ENCODE data around the gene PBX2.

DNA sequence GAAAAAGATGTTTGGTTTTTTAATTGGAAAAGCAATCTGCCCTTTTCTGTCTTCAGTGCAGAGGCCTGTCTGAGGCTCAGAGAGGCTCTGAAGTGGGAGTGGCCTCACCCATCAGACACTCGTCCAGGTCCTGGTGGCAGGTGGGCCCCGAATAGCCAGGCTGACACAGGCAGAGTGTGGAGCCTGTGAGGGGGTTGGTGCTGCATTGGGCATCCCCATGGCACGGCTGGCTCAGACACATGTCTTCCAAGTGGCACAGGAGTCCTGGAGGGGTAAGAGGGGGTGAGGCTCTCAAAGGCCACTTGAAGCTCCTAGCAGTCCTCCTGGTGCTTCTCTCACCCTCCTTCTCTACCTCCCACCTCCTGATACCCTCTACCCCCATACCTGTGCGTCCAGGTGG is 30.0 kb upstream of the PBX2 start:
- no peak for TF ChIP-seq ZNF274 (IDR thresholded peaks at IDR 0.05; ENCODE audit: low read depth, low read length)
- TF ChIP-seq YY1 (IDR thresholded peaks at IDR 0.05; ENCODE audit: insufficient read depth, insufficient read length): no peak
- no peak for TF ChIP-seq SUZ12 (IDR thresholded peaks at IDR 0.05; ENCODE audit: extremely low read depth, insufficient read depth, insufficient read length)
